HG03095 (cell line): ENCODE measurements around the gene ERCC2.
"Not testable (repeated sequence)": the region's sequence is repeated elsewhere in the genome, so short reads cannot be mapped to it uniquely, and the experiment has no call there.

Experiments
- ATAC-seq: cut with Tn5 transposase; IDR thresholded peaks from one replicate; pipeline ENCODE4 v1.9.1; 2021; ENCODE audit warnings: moderate library complexity; ENCODE audit not compliant: unreplicated experiment

ERCC2 gene

GRCh38 chr19:45340232-45340898, 30.0 kb downstream of the ERCC2 start, which contains the start of gene KLC3:
TSS of gene KLC3 (plus strand) at chr19:45340750. CDS start at chr19:45345542, 4,792 bp downstream.
- ATAC-seq: no peak

GRCh38 chr19:45339629-45340028, 30.7 kb downstream of the ERCC2 start:
- no peak for ATAC-seq

GRCh38 chr19:45336696-45337251, 33.6 kb downstream of the ERCC2 start:
- no peak for ATAC-seq

- ATAC-seq: not testable (repeated sequence)
These were observed 35.5 kb downstream of the ERCC2 start for GRCh38 chr19:45334881-45335280.

- no peak for ATAC-seq
These were observed 36.6 kb downstream of the ERCC2 start for GRCh38 chr19:45333609-45334303.

GRCh38 chr19:45331411-45331810, 39.0 kb downstream of the ERCC2 start:
- no peak for ATAC-seq

- no peak for ATAC-seq
These were observed 42.8 kb downstream of the ERCC2 start for GRCh38 chr19:45327404-45328143.

GRCh38 chr19:45324349-45324907, 45.9 kb downstream of the ERCC2 start:
- ATAC-seq: no peak

- no peak for ATAC-seq
These were observed 46.7 kb downstream of the ERCC2 start for GRCh38 chr19:45323671-45324081.

GRCh38 chr19:45322744-45323281, 47.6 kb downstream of the ERCC2 start, which contains the start of gene CKM:
TSS of gene CKM (minus strand) at chr19:45322875. CDS start at chr19:45319713, 3,162 bp downstream.
- ATAC-seq: no peak

GRCh38 chr19:45322311-45322710, 48.1 kb downstream of the ERCC2 start:
- no peak for ATAC-seq

- no peak for ATAC-seq
These were observed 48.5 kb downstream of the ERCC2 start for GRCh38 chr19:45321848-45322247.

GRCh38 chr19:45320997-45321775, 49.2 kb downstream of the ERCC2 start:
- no peak for ATAC-seq

- ATAC-seq: no peak
These were observed 55.1 kb downstream of the ERCC2 start for GRCh38 chr19:45315304-45315703.

- ATAC-seq: no peak
These were observed 55.6 kb downstream of the ERCC2 start for GRCh38 chr19:45314708-45315245.

- ATAC-seq: not testable (repeated sequence)
These were observed 58.1 kb downstream of the ERCC2 start for GRCh38 chr19:45312285-45312684.

GRCh38 chr19:45311621-45312020, 58.8 kb downstream of the ERCC2 start:
- no peak for ATAC-seq

GRCh38 chr19:45309322-45309721, 61.1 kb downstream of the ERCC2 start:
- ATAC-seq: not testable (repeated sequence)

- ATAC-seq: no peak
These were observed 63.0 kb downstream of the ERCC2 start for GRCh38 chr19:45307361-45307760.
